Loucy (cell line): ENCODE measurements around the gene FBXW12.

Source experiments
- H2AFZ ChIP-seq: fragments of 200-600 bp; sonication (generic); 2 replicates; pipeline ENCODE4 v1.6.0; 2016; ENCODE audit warnings: antibody characterized with exemption, mild to moderate bottlenecking, low read length, moderate library complexity
- H3F3A ChIP-seq: fragments of 200-600 bp; 2 replicates; pipeline ENCODE4 v1.6.0; 2016; ENCODE audit warnings: antibody characterized with exemption, low read depth, mild to moderate bottlenecking
- H3K27me3 ChIP-seq: fragments of 200-600 bp; sonication (generic); 2 replicates; pipeline ENCODE4 v1.6.1; 2014; ENCODE audit warnings: low read length, mild to moderate bottlenecking; ENCODE audit not compliant: insufficient read depth, poor library complexity, severe bottlenecking
- H3K36me3 ChIP-seq: fragments of 200-600 bp; sonication (generic); 2 replicates; pipeline ENCODE4 v1.6.1; 2016; ENCODE audit warnings: low read length; ENCODE audit not compliant: insufficient read depth
- H3K4me1 ChIP-seq: fragments of 200-600 bp; sonication (generic); 2 replicates; pipeline ENCODE4 v1.5.1; 2014; ENCODE audit warnings: low read length, mild to moderate bottlenecking; ENCODE audit not compliant: insufficient read depth, poor library complexity, severe bottlenecking
- H3K4me2 ChIP-seq: fragments of 200-600 bp; sonication (generic); 2 replicates; pipeline ENCODE4 v1.6.0; 2014; ENCODE audit warnings: antibody characterized with exemption, low read length, low read depth, mild to moderate bottlenecking; ENCODE audit not compliant: poor library complexity, severe bottlenecking
- H3K4me3 ChIP-seq: fragments of 200-600 bp; sonication (generic); 2 replicates; pipeline ENCODE4 v1.5.1; 2014; ENCODE audit warnings: low read length, mild to moderate bottlenecking, mixed read lengths; ENCODE audit not compliant: poor library complexity, severe bottlenecking
- H3K79me2 ChIP-seq: fragments of 200-600 bp; sonication (generic); 2 replicates; pipeline ENCODE4 v1.6.1; 2014; ENCODE audit warnings: low read length; ENCODE audit not compliant: insufficient read depth
- H3K9ac ChIP-seq: fragments of 200-600 bp; sonication (generic); 2 replicates; pipeline ENCODE4 v1.6.0; 2014; ENCODE audit warnings: mild to moderate bottlenecking, low read depth, low read length, moderate library complexity; ENCODE audit not compliant: poor library complexity, severe bottlenecking
- H3K9me2 ChIP-seq: fragments of 200-600 bp; sonication (generic); replicated peaks from 2 replicates; pipeline ENCODE4 v1.6.1; 2016; ENCODE audit warnings: low read depth, low read length, mixed read lengths
- H3K9me3 ChIP-seq: fragments of 200-600 bp; sonication (generic); 2 replicates; pipeline ENCODE4 v1.6.1; 2014; ENCODE audit warnings: mild to moderate bottlenecking, antibody characterized with exemption, low read length, low read depth; ENCODE audit not compliant: insufficient read depth
- H4K20me1 ChIP-seq: fragments of 200-600 bp; sonication (generic); 2 replicates; pipeline ENCODE4 v1.6.0; 2014; ENCODE audit warnings: antibody characterized with exemption, low read length, mild to moderate bottlenecking; ENCODE audit not compliant: insufficient read depth, poor library complexity, severe bottlenecking
- CTCF ChIP-seq: fragments of 200-600 bp; sonication (generic); conservative IDR thresholded peaks from 2 replicates; pipeline ENCODE4 v1.5.1; 2014; ENCODE audit warnings: mild to moderate bottlenecking, antibody characterized with exemption, low read length
- EZH2phosphoT487 ChIP-seq: fragments of 200-600 bp; IDR thresholded peaks from 2 replicates; pipeline ENCODE4 v1.6.1; 2018; ENCODE audit warnings: antibody characterized with exemption, mild to moderate bottlenecking, moderate library complexity, borderline replicate concordance

FBXW12 gene

GRCh38 chr3:48417529-48418108, 45.6 kb downstream of the FBXW12 start:
- Histone ChIP-seq H3K79me2 (peaks cover 10% of the 10 kb centered on the region; the same call in 1 of the 2 replicates), H3K36me3 (peaks cover 58% of the 10 kb centered on the region; the same call in 1 of the 2 replicates), H3K9ac (no peak overlapping the region), H3K4me2 (no peak overlapping the region), H3K9me3 (no peaks in the 10 kb centered on the region), H3K4me1 (no peaks in the 10 kb centered on the region), H4K20me1 (peaks cover 2% of the 10 kb centered on the region), H3K4me3 (no peak overlapping the region), H3F3A (no peaks in the 10 kb centered on the region), H3K27me3 (no peaks in the 10 kb centered on the region), H2AFZ (no peak overlapping the region), H3K9me2 (no peaks in the 10 kb centered on the region)
- no peak for TF ChIP-seq CTCF
- no peak for TF ChIP-seq EZH2phosphoT487

- Histone ChIP-seq H3K27me3 (no peaks in the 10 kb centered on the region), H3K36me3 (peaks cover 61% of the 10 kb centered on the region; the same call in 1 of the 2 replicates), H3K4me1 (no peaks in the 10 kb centered on the region), H3K4me3 (no peak overlapping the region), H3K9me2 (no peaks in the 10 kb centered on the region), H3F3A (no peaks in the 10 kb centered on the region), H2AFZ (no peak overlapping the region), H3K4me2 (no peak overlapping the region), H3K9ac (no peak overlapping the region), H4K20me1 (peaks cover 7% of the 10 kb centered on the region), H3K79me2 (peaks cover 15% of the 10 kb centered on the region; the same call in 1 of the 2 replicates), H3K9me3 (no peaks in the 10 kb centered on the region)
- TF ChIP-seq CTCF (no peak), EZH2phosphoT487 (no peak)
These were observed 46.1 kb downstream of the FBXW12 start for GRCh38 chr3:48418140-48418539.

DNA sequence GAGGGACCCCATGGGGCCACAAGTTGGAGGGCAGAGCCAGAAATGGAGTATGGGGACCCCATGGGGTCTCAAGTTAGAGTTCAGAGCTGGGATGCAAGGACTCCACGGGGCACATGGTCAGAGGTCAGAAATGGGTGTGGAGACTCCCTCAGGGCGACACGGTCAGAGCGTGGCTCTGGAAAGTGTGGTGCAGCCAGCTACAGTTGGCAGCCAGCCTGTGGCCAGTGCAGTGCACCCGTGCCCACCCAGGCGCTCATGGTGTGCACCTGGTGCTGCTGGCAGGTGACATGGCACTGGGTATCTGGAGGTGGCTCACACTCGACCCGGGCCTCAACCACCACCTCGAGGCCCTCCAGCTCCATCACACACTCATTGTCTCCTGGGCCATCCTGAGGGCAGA, 46.6 kb downstream of the FBXW12 start:
- Histone ChIP-seq H3K9ac (no peak overlapping the region), H3K4me1 (no peaks in the 10 kb centered on the region), H4K20me1 (peaks cover 8% of the 10 kb centered on the region)

More for the DNA sequence above, 46.6 kb downstream of the FBXW12 start:
- Histone ChIP-seq H3K36me3 (peaks cover 58% of the 10 kb centered on the region; the same call in 1 of the 2 replicates), H3K9me3 (no peaks in the 10 kb centered on the region), H3K79me2 (peaks cover 21% of the 10 kb centered on the region; the same call in 1 of the 2 replicates), H3F3A (no peaks in the 10 kb centered on the region), H3K4me2 (no peak overlapping the region), H3K9me2 (no peaks in the 10 kb centered on the region), H3K27me3 (no peaks in the 10 kb centered on the region), H2AFZ (no peak overlapping the region), H3K4me3 (no peak overlapping the region)
- TF ChIP-seq CTCF: no peak
- no peak for TF ChIP-seq EZH2phosphoT487
